Measurements from ENCODE around the gene LRRC51. TPM values are rescaled to one million over a fixed set of nuclear protein-coding genes. Genes with fewer than 3 reads are reported as not detected.

LRRC51 gene
- total and polyA plus RNA-seq, 2 donors (not counting 1 experiment from before 2014, with no cell fraction given) = 5.0 to 6.9 TPM

GRCh38 chr11:72069787-72070251, 10.8 kb upstream of the LRRC51 start:
- peak overlapping the region; percentile 13 to 36 (median 26) for H3K4me3 ChIP-seq (replicated peaks in 1 of 4; ENCODE audit: control extremely low read depth in 1 of 4, insufficient read depth in 1 of 4, low read depth in 3 of 4, low read length in 4 of 4)
- TF ChIP-seq CTCF (conservative IDR thresholded peaks at IDR 0.05 in 1 of 2, IDR thresholded peaks at IDR 0.05 in 1 of 2; ENCODE audit: low read depth in 1 of 2, low read length in 2 of 2) (no peak), EZH2 (IDR thresholded peaks at IDR 0.05; ENCODE audit: low read length, missing control alignments) (no peak)
- no peaks in the 10 kb centered on the region for H3K27me3 ChIP-seq (ENCODE audit: control insufficient read depth, insufficient read depth, low read length)
- peak overlapping the region; percentile 78 for H3K4me2 ChIP-seq (ENCODE audit: extremely low read depth, insufficient read depth, low read length)
- H3K4me1 ChIP-seq (ENCODE audit: control insufficient read depth, extremely low read depth, insufficient read depth, low read length) = peaks cover 30% of the 10 kb centered on the region
- peak overlapping the region; percentile 56 for H2AFZ ChIP-seq (ENCODE audit: low read length)
- H4K20me1 ChIP-seq (ENCODE audit: control insufficient read depth, extremely low read depth, insufficient read depth, low read length) = no peaks in the 10 kb centered on the region
- peaks cover 2% of the 10 kb centered on the region for H3K36me3 ChIP-seq (ENCODE audit: control insufficient read depth, insufficient read depth, low read length)
- peak overlapping the region; percentile 78 for H3K27ac ChIP-seq (ENCODE audit: insufficient read depth, low read length)
- no peaks in the 10 kb centered on the region for H3K9me3 ChIP-seq (ENCODE audit: control insufficient read depth, insufficient read depth, low read depth, low read length)
- no peak overlapping the region for H3K9ac ChIP-seq (ENCODE audit: insufficient read depth, low read length)
- peak; percentile 88 to 90 for DNase-seq (ENCODE audit: low read depth in 2 of 2)
- H3K79me2 ChIP-seq (ENCODE audit: control insufficient read depth, insufficient read depth, low read length) = peaks cover 64% of the 10 kb centered on the region

DNA sequence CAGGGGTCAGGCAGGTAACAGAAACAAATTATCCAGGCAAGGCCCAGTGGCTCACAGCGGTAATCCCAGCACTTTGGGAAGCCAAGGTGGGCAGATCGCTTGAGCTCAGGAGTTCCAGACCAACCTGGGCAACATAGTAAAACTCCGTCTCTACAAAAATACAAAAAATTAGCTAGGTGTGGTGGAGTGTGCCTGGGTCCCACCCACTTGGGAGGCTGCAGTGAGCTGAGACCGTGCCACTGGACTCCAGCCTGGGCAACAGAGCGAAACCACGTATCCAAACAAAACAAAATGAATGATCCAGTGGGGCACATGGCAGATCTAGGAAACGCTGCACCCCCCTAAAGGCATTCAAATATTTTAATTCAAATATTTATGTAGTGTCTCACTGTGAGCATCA, 10.2 kb upstream of the LRRC51 start:
- H3K79me2 ChIP-seq (ENCODE audit: control insufficient read depth, insufficient read depth, low read length) = peaks cover 70% of the 10 kb centered on the region
- no peaks in the 10 kb centered on the region for H4K20me1 ChIP-seq (ENCODE audit: control insufficient read depth, extremely low read depth, insufficient read depth, low read length)
- H3K4me3 ChIP-seq (replicated peaks in 1 of 4; ENCODE audit: control extremely low read depth in 1 of 4, insufficient read depth in 1 of 4, low read depth in 3 of 4, low read length in 4 of 4) = peak overlapping the region in 1 of 4 experiments; percentile 2
- H3K9ac ChIP-seq (ENCODE audit: insufficient read depth, low read length) = no peak overlapping the region
- peaks cover 30% of the 10 kb centered on the region for H3K4me1 ChIP-seq (ENCODE audit: control insufficient read depth, extremely low read depth, insufficient read depth, low read length)
- no peak overlapping the region for H2AFZ ChIP-seq (ENCODE audit: low read length)
- no peak for DNase-seq (ENCODE audit: low read depth in 2 of 2)
- H3K4me2 ChIP-seq (ENCODE audit: extremely low read depth, insufficient read depth, low read length) = peak overlapping the region; percentile 78
- H3K9me3 ChIP-seq (ENCODE audit: control insufficient read depth, insufficient read depth, low read depth, low read length) = no peaks in the 10 kb centered on the region
- peaks cover 2% of the 10 kb centered on the region for H3K36me3 ChIP-seq (ENCODE audit: control insufficient read depth, insufficient read depth, low read length)
- TF ChIP-seq EZH2 (IDR thresholded peaks at IDR 0.05; ENCODE audit: low read length, missing control alignments) (no peak), CTCF (conservative IDR thresholded peaks at IDR 0.05 in 1 of 2, IDR thresholded peaks at IDR 0.05 in 1 of 2; ENCODE audit: low read depth in 1 of 2, low read length in 2 of 2) (no peak)
- no peaks in the 10 kb centered on the region for H3K27me3 ChIP-seq (ENCODE audit: control insufficient read depth, insufficient read depth, low read length)
- H3K27ac ChIP-seq (ENCODE audit: insufficient read depth, low read length) = peak overlapping the region; percentile 78

GRCh38 chr11:72072348-72072747, 8.3 kb upstream of the LRRC51 start:
- Histone ChIP-seq H3K27ac (ENCODE audit: insufficient read depth, low read length) (peak overlapping the region; percentile 59), H3K9me3 (ENCODE audit: control insufficient read depth, insufficient read depth, low read depth, low read length) (no peaks in the 10 kb centered on the region), H3K36me3 (ENCODE audit: control insufficient read depth, insufficient read depth, low read length) (peaks cover 2% of the 10 kb centered on the region), H4K20me1 (ENCODE audit: control insufficient read depth, extremely low read depth, insufficient read depth, low read length) (no peaks in the 10 kb centered on the region), H2AFZ (ENCODE audit: low read length) (peak overlapping the region; percentile 48), H3K79me2 (ENCODE audit: control insufficient read depth, insufficient read depth, low read length) (peaks cover 80% of the 10 kb centered on the region), H3K4me3 (replicated peaks in 1 of 4; ENCODE audit: control extremely low read depth in 1 of 4, insufficient read depth in 1 of 4, low read depth in 3 of 4, low read length in 4 of 4) (no peak overlapping the region), H3K9ac (ENCODE audit: insufficient read depth, low read length) (no peak overlapping the region), H3K4me2 (ENCODE audit: extremely low read depth, insufficient read depth, low read length) (peak overlapping the region; percentile 13), H3K27me3 (ENCODE audit: control insufficient read depth, insufficient read depth, low read length) (no peaks in the 10 kb centered on the region), H3K4me1 (ENCODE audit: control insufficient read depth, extremely low read depth, insufficient read depth, low read length) (peaks cover 30% of the 10 kb centered on the region)
- TF ChIP-seq CTCF (conservative IDR thresholded peaks at IDR 0.05 in 1 of 2, IDR thresholded peaks at IDR 0.05 in 1 of 2; ENCODE audit: low read depth in 1 of 2, low read length in 2 of 2) = no peak
- TF ChIP-seq EZH2 (IDR thresholded peaks at IDR 0.05; ENCODE audit: low read length, missing control alignments) = no peak
- peak; percentile 71 to 90 for DNase-seq (ENCODE audit: low read depth in 2 of 2)
